Raji (cell line): ENCODE measurements around the gene ZNF644.

Experiments used
- POLR2A ChIP-seq: IDR thresholded peaks from 2 replicates; pipeline ENCODE4 v1.6.1; 2011; ENCODE audit warnings: low read depth, low read length, control low read depth; ENCODE audit not compliant: insufficient read depth

ZNF644 gene

GRCh38 chr1:90924982-90925381 is 96.9 kb downstream of the ZNF644 start:
- TF ChIP-seq POLR2A: no peak

GRCh38 chr1:90922996-90923395 is 98.8 kb downstream of the ZNF644 start:
- TF ChIP-seq POLR2A: no peak

GRCh38 chr1:90922202-90922601 is 99.6 kb downstream of the ZNF644 start:
- no peak for TF ChIP-seq POLR2A

- no peak for TF ChIP-seq POLR2A
Observed at GRCh38 chr1:90919900-90920299, 101.9 kb downstream of the ZNF644 start.

- no peak for TF ChIP-seq POLR2A
Observed at GRCh38 chr1:90919190-90919719, 102.6 kb downstream of the ZNF644 start.

GRCh38 chr1:90911353-90911752 is 110.5 kb downstream of the ZNF644 start:
- no peak for TF ChIP-seq POLR2A

- TF ChIP-seq POLR2A: no peak
Observed at GRCh38 chr1:90902672-90903071, 119.2 kb downstream of the ZNF644 start.

- TF ChIP-seq POLR2A: no peak
Observed at GRCh38 chr1:90899263-90899662, 122.6 kb downstream of the ZNF644 start.

GRCh38 chr1:90882221-90882620 is 139.6 kb downstream of the ZNF644 start:
- no peak for TF ChIP-seq POLR2A

- no peak for TF ChIP-seq POLR2A
Observed at GRCh38 chr1:90881034-90881433, 140.8 kb downstream of the ZNF644 start.

GRCh38 chr1:90879281-90879680 is 142.6 kb downstream of the ZNF644 start:
- TF ChIP-seq POLR2A: no peak

- TF ChIP-seq POLR2A: no peak
Observed at GRCh38 chr1:90876101-90876500, 145.7 kb downstream of the ZNF644 start.
